Endometrial microvascular endothelial cells (primary cell): ENCODE measurements around the gene DNAJC8. TPM values are rescaled to one million over a fixed set of nuclear protein-coding genes. Genes with fewer than 3 reads are reported as not detected.

Source experiments
- in situ Hi-C: cut with HindIII; loops from 2 replicates; pipeline ENCODE4 v1.10.0; 2017; ENCODE audit warnings: low sequenced_read_pairs, low pct_unique_long_range_greater_than_20kb; ENCODE audit errors: inconsistent ontology term
- total RNA-seq: library from RNA; depleted of rRNA; stranded (reverse); fragments of >200 nt; gene quantifications from one replicate; pipeline ENCODE4 v1.2.3, GENCODE V29; 2015; ENCODE audit errors: inconsistent ontology term

The DNAJC8 gene, protein sequence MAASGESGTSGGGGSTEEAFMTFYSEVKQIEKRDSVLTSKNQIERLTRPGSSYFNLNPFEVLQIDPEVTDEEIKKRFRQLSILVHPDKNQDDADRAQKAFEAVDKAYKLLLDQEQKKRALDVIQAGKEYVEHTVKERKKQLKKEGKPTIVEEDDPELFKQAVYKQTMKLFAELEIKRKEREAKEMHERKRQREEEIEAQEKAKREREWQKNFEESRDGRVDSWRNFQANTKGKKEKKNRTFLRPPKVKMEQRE
- 57.1 TPM for total RNA-seq

DNA sequence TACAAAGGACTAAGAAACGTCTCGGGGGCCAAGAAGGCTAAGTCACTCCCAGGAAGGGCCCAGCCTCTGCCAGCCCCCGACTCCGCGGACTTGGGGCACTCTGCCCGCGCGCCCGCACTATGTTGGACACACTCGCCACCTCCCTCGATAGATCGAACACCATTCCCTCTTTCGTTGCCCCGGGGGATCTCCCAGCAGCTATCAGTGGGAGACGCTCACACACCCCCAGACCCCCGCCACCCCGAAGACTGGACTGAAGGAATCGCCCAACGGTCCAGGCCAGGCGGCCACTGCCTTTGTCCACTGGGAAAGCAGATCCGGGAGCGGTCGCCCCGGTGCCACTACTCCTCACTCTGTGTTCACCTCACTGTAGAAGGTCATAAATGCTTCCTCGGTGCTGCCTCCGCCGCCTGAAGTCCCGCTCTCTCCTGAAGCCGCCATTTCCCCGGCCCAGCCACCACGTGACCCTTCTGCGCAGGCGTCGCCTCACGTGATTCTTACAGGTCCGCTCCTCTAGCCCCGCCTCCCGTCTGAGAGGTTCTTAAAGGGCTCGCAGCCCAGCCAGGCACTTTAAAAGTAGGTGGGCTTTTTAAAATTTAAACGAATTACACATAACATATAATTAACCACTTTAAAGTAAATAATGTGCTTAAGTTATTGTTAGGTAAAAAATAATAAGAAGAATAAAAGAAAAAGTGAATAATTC is at the start of gene DNAJC8:
DNAJC8 (minus strand) TSS at position 472 of the 706 bp plus-strand sequence; CDS start at position 441, 31 bp downstream.
- in situ Hi-C loops, result no loop called here

DNA sequence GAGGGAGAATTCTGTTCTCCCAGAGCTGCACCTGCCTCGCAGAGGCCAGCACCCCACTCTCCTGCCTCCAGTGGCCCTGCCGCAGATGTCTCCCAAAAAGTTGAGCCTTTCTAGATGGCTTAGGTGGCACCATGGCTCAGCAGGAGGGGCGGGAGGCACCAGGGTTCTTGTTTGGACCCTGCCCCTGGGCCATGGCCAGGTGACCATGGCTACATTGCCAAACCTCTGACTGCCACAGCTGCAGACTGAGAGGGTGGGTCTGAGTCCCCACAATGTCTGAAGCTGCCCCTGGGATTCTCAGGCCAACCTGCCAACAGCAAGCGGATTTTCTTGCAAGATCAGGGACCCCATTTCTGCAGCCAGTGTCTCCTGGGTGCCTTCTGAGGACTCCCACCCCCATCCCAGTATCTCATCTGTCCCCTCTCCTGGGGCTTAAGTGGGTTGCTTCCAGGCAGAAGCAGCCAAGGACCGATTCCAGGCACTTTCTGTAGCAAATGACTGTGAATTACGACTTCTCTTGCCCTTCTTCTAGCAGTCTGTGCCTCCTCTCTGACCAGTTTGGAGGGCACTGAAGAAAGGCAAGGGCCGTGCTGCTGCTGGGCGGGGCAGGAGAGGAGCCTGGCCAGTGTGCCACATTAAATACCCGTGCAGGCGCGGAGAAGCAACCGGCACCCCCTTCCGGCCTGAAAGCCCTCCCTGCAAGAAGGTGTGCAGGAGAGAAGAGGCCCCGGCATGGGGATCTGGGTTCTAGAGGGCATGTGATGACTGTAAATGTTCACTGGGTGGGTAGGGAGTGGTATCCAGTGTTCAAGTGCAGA is 49.0 kb upstream of the DNAJC8 start:
- in situ Hi-C loops, result no loop called here

DNA sequence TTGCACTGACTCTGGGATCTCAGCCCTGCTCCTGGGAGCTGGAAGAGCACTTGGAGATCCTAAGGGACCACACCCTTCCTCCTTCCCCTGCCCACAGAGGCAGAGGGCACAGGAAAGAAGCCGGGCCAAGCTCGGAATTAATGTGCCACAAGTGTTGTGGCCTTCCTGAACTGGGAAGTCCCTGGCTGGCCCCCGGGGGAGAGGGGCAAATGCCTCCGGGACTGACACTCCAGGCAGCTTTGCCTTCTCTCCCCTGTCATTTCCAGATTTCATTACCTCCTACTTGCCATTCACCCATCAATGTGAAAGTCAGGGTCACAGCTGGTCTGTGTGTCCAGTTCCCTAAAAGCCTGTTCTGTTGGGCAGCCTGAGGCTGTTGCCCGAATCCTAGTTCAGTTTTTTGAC is 48.1 kb upstream of the DNAJC8 start:
- in situ Hi-C loops, result no loop called here

DNA sequence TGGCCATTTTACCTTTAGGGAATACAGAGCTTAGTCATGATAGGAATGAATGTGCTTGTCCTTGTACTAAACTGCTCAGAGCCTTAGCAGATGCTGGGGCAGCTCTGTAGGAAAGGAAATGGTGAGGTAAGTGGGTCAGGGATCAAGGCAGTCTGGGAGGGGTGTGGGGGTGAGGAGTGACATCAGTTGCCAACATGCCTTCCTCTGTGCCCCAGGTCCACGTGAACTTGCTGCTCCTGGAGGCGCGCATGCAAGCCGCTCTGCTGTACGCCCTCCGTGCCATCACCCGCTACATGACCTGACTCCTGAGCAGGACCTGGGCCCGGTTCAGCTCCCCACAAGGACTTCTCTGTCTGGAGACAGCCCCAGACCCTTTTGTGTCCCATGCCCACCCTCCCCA is 47.7 kb upstream of the DNAJC8 start:
- in situ Hi-C loops, result no loop called here

DNA sequence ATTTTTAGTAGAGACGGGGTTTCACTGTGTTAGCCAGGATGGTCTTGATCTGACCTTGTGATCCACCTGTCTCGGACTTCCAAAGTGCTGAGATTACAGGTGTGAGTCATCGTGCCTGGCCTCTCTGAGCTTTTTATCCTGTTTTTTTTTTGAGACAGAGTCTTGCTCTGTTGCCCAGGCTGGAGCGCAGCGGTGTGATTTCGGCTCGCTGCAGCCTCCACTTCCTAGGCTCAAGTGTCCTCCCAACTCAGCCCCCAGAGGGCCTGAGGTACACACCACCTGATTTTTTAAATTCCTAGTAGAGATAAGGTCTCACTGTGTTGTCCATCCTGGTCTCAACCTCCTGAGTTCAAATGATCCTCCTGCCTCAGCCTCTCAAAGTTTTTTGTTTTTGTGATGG is 46.9 kb upstream of the DNAJC8 start:
- in situ Hi-C loops, result no loop called here

DNA sequence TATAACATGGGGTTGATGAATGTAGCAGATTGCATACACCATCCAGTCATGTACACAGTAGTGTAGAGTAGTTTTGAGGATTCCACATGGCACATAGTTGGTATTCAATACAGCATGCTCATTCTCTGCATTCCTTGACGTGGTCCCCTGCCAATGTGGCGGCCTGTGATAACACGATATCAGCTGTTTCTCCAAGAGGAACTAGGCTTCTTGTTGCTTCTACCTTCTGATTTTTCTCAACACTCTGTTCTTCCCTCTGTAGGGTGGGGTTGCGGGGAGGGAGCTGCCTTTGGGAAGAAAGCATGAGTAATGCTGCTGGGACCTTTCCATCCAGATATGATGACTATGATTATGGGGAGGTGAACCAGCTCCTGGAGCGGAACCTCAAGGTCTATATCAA is 45.9 kb upstream of the DNAJC8 start:
- in situ Hi-C loops, result no loop called here

DNA sequence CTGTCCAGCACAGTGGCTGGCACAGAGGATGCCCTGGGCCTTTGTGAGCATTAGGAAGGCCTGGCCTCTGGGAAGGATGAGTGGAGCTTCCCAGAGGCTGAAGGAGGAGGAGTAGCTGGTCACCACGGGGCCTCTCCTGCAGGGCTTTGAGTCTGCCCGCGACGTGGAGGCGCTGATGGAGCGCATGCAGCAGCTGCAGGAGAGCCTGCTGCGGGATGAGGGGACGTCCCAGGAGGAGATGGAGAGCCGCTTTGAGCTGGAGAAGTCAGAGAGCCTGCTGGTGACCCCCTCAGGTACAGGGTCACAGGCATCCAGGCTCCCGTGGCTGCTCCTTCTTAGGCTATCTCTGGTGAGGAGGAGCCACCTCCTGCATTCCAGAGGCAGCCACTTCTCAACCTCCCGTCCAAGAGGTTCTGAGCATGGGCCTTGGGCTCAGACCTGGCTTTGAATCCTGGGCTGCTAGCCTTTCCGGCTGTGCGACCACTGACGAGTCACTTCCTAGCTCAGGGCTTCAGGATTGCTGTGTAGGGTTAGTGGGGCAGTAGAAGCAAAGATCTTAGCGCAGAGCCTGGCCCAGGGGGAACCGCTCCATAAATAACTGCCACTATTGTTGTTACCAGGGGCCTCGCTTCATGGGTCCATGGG is 40.5 kb upstream of the DNAJC8 start:
- in situ Hi-C loops, result no loop called here

DNA sequence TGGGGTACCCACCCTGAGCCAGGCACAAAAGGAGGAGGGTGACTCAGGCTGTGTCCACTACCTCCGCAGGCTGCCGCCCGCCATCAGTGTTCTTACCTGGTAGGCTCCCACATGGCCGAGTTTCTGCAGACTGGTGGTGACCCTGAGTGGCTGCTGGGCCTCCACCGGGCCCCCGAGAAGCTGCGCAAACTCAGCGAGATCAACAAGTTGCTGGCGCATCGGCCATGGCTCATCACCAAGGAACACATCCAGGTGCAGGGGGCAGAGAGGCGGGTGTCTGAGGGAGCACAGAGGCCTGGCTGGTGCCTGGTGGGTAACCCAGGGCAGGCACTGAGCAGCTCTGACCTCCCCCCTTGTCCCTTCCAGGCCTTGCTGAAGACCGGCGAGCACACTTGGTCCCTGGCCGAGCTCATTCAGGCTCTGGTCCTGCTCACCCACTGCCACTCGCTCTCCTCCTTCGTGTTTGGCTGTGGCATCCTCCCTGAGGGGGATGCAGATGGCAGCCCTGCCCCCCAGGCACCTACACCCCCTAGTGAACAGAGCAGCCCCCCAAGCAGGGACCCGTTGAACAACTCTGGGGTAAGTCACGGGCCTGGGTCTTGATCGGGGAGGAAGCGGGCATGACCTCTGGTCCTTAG is 39.5 kb upstream of the DNAJC8 start:
- in situ Hi-C loops, result no loop called here

DNA sequence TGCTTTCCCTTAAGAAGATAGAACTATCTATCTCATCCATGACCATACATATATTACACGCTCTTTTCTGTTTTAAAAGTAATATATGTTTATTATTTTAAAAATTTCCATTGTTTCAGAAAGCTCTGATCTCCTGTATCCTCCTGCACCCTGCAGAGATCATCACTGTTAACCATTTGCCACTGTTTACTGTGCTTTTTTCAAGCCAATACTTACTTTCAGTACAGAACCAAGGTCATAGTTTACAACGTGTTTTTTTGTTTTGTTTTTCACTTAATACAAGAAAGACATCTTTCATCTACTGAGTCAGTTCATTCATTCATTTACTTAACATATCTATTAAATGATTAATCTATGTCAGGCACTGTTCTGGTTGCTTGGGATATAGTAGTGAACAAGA is 36.7 kb upstream of the DNAJC8 start:
- in situ Hi-C loops, result no loop called here

DNA sequence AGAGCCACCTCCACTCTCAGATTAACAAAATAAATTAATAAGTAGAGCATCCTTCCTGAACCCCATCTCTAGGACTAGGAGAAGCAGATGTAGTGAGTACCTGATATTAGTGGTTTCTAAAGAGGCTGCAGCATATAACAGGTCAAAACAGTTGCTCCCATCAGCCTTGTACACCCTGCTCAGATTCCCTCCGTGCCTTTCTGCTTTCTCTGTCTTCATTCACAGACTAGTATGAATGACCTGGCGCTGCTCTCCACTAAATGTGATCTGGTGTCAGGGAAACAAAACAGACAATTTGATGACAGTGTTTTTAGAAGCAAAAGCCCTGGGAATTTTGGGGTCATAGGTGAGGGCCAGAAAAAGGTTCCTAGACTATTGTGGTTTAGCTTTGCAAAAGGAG is 34.8 kb upstream of the DNAJC8 start:
- in situ Hi-C loops, result no loop called here

DNA sequence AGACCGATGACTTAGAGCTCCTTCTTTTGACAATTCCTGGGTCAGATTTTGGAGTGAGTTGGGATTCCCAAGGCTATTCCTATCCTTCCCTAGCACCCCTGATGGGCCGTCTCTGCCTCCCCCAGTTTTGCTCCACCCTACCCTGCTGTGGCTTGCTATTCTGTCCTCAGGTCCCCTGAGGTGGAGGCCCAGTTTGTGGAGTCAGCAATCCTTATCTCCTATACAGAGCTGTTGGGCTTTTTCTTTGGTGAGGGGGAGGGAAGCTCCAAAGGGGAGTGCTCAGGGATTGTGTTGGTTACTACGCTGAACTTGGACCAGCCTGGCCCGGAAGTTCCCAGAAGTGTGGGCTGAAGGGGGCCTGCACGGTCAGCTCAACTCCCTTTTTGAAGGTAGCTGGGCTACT is 34.1 kb upstream of the DNAJC8 start:
- in situ Hi-C loops, result no loop called here

DNA sequence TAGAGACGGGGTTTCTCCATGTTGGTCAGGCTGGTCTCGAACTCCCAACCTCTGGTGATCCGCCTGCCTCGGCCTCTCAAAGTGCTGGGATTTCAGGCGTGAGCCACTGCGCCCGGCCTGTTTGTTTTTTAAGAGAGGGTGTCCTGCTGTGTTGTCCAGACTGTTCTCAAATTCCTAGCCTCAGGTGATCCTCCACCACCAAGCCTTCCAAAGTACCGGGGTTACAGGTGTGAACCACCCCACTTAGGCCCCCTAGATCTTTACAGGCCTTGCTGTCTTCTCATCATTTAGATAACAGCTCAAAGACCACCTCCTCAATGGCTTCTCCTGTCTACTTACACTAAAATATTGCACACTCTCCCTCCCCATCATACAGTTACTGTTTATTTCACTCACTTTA is 32.7 kb upstream of the DNAJC8 start:
- in situ Hi-C loops, result no loop called here

DNA sequence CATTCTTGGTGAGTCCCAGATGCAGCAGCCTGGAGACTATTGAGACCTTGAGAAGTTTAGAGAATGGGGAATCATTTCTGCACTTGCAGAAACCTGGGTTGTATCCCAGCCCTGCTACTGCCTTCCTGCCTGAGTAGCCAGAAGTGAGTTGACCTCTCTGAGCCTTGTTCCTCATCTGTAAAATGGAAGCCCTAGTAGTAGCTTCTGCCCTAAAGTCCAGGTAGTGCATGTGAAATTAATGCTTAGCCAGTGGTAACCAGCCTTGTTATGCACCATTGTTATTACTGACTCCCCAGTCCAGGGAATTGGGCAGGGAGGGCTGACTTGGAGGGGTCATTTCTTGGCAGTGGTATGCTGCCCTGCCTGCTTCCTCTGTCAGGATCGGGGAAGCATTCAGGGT is 32.1 kb upstream of the DNAJC8 start:
- in situ Hi-C loops, result no loop called here

DNA sequence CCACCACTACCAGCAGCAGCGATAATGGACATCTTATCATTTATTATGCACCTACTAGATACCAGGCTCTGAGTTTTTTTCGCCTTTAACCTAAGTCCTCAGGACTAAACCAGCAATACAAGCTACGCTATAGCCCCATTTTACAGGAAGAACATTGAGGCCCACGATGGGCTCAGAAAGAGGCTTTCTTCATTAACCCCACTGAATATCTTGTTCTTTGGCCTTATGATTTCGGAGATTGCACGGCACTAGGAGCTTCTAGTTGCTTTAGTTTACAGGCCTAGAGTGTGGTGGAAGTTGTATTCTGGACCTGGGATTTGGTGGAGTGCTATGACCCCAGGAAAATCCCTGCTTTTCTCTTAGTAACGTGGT is 28.0 kb upstream of the DNAJC8 start:
- in situ Hi-C loops, result no loop called here

DNA sequence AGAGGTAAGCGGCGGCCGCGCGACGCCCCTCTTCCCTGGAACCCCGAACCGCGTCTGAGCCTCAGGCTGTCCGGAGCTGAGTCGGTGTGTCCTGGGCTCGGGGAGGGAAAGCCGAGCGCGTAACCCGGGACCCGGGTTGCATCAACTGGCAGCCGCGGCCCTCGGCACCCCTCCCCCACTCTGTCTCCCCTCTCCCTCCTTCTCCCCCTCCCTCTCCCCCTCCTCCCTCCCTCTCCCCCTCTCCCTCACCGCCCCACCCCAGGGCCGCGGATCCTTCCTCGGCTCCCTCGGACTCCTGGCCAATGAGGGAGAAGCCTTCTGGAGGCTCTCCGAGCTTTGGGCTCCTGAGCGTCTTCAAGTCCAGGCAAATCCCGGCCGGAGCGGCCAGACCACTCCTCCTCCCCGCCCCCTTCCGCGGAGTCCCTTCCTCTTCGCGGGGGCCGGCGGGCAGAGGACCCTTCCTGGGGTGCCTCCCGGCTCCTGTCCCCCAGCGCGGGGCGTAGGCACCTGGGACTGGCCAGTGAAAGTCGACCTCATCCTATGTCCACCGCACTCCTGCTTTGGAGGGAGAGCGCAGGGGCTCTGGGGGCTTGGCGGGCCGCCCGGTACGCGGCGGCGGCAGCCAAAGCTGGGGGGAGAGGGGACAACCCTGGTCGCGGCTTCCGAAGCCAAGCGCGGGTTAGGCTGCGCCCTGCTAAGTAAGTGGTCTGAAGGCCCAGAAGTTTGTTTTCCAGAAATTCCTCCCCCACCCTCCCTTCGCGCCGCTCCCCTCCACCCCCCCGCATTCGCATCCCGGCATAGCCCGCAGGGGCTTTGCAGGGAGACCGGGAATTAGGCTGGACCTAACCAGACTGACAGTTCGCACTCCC is 27.3 kb upstream of the DNAJC8 start:
- in situ Hi-C loops, result no loop called here

DNA sequence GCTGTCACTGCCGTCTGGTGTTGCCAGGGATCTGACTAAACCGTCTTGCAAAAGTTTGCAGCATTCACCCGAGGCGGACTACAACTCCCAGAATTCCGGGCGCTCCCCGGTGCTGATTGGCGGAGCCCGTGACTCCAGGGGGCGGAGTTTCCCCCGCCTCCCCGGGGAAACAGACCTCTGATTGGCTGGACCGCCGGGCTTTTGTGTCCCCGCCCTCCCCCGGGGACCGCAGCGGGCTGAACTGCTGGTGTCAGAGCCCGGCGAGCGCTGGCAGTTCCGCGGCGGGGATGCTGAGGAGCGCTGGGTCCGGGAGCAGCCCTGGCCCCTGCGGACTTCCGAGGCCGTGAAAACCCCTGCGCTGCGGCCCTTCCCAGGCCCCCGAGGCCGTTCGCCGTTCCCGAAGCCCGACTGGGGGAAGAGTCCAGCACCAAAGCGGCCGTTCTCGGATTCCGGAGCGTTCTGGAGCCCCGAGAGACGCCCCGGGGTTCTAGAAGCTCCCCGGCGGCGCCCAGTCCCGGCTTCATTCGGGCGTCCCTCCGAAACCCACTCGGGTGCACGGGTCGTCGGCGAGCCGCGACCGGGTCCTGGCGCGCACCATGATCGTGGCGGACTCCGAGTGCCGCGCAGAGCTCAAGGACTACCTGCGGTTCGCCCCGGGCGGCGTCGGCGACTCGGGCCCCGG is 26.6 kb upstream of the DNAJC8 start, which contains the start of gene SESN2:
SESN2 (plus strand) TSS at position 267 of the 682 bp plus-strand sequence; CDS start at position 597, 330 bp downstream.
- in situ Hi-C loops, result no loop called here

DNA sequence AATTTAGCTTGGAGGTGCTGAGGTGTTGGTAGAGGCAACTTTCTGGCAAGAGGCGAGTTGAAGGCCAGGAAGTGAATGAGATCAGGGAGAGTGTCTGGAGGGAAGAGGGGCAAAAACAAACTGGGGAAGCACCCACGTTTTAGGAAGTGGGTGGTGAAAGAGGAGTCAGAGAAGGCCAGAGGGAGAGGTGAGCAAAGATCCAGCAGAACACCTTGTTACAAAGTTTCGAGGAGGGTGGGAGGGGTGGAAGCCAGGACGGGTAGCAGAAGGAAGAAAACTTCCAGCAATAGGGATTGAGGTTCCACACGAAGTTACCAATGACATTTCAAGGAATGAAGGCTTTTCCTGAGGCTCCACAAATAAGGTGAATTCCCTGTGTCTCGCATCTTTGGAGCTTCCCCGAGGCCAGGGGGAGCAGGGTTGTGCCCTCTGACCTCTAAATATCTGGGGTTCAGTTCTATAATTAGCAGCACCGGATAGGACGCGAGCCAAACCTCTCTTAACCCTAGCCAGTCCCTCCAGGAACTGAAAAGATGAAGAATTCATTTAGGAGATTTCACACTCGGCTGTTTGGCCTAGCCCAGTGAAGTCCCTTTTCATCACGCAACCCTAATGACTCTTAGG is 25.9 kb upstream of the DNAJC8 start:
- in situ Hi-C loops, result no loop called here
